Naive thymus-derived CD4-positive, alpha-beta T cell (primary cell): ENCODE results near the gene CCNG2. TPM values are rescaled to one million over a fixed set of nuclear protein-coding genes. Genes with fewer than 3 reads are reported as not detected.

ENCODE experiments used
- ATAC-seq: fragments of 150-1000 bp; cut with Tn5 transposase; 2 replicates; pipeline ENCODE4 v1.10.0; 2021; ENCODE audit warnings: mild to moderate bottlenecking, moderate library complexity
- CTCF ChIA-PET: fragments of 350-600 bp; sonication (Branson Sonifier 250); formaldehyde crosslinking; loops from one replicate; lab custom pipeline; 2021; ENCODE audit warnings: antibody characterized with exemption; lab: Charles Lee
- POLR2A ChIA-PET: fragments of 350-600 bp; sonication (Branson Sonifier 250); formaldehyde crosslinking; loops from one replicate; lab custom pipeline; 2021; ENCODE audit warnings: antibody characterized with exemption, inconsistent platforms; lab: Charles Lee
- DNase-seq, 9 donors: peaks; one replicate each; pipeline versions ENCODE4 v3.0.0 to v3.0.0-alpha.2; 2020 to 2022; ENCODE audit warnings: mixed read lengths in 1 of 9
- H3K27ac ChIP-seq: one replicate; pipeline ENCODE4 v1.7.0; 2013; ENCODE audit warnings: mild to moderate bottlenecking, low read depth, low read length, moderate library complexity
- H3K27me3 ChIP-seq, 2 donors: one replicate each; pipeline ENCODE4 v1.7.0; 2013; ENCODE audit warnings: low read length in 2 of 2, mild to moderate bottlenecking in 2 of 2, moderate library complexity in 2 of 2; ENCODE audit not compliant: control insufficient read depth in 2 of 2, insufficient read depth in 2 of 2
- H3K36me3 ChIP-seq, 3 experiments: 1 replicate in 2 of 3; 2 replicates in 1 of 3; pipeline ENCODE4 v1.7.0; 2013; ENCODE audit warnings: low read length in 3 of 3, mild to moderate bottlenecking in 3 of 3, moderate library complexity in 1 of 3; ENCODE audit not compliant: insufficient read depth in 3 of 3, control insufficient read depth in 2 of 3
- H3K4me1 ChIP-seq, 2 donors: one replicate each; pipeline ENCODE4 v1.7.0; 2013; ENCODE audit warnings: low read length in 2 of 2, mild to moderate bottlenecking in 2 of 2, moderate library complexity in 1 of 2; ENCODE audit not compliant: control insufficient read depth in 2 of 2, insufficient read depth in 2 of 2
- H3K4me3 ChIP-seq: 2 replicates; pipeline ENCODE4 v1.7.0; 2013; ENCODE audit warnings: mild to moderate bottlenecking, low read length
- H3K9me3 ChIP-seq, 3 experiments: 1 replicate in 2 of 3; 2 replicates in 1 of 3; pipeline ENCODE4 v1.7.0; 2013; ENCODE audit warnings: low read length in 3 of 3; ENCODE audit not compliant: control insufficient read depth in 2 of 3
- H3K27ac Mint-ChIP-seq, 9 donors: one replicate each; pipeline ENCODE4 v1.8.0; 2020 to 2022; ENCODE audit warnings: mixed read lengths in 9 of 9, mild to moderate bottlenecking in 8 of 9, moderate library complexity in 5 of 9, inconsistent platforms in 2 of 9
- H3K27me3 Mint-ChIP-seq, 5 donors: one replicate each; pipeline ENCODE4 v1.8.0; 2021 to 2022; ENCODE audit warnings: mixed read lengths in 5 of 5, mild to moderate bottlenecking in 1 of 5
- H3K36me3 Mint-ChIP-seq, 5 donors: one replicate each; pipeline ENCODE4 v1.8.0; 2020 to 2022; ENCODE audit warnings: mixed read lengths in 5 of 5, mild to moderate bottlenecking in 3 of 5, inconsistent platforms in 1 of 5
- H3K4me1 Mint-ChIP-seq, 7 donors: one replicate each; pipeline ENCODE4 v1.8.0; 2020 to 2022; ENCODE audit warnings: mixed read lengths in 7 of 7, mild to moderate bottlenecking in 3 of 7, inconsistent platforms in 1 of 7
- H3K4me3 Mint-ChIP-seq, 10 donors: one replicate each; pipeline ENCODE4 v1.8.0; 2020 to 2022; ENCODE audit warnings: mild to moderate bottlenecking in 10 of 10, mixed read lengths in 10 of 10, moderate library complexity in 6 of 10, inconsistent platforms in 2 of 10
- H3K9me3 Mint-ChIP-seq, 11 donors: one replicate each; pipeline ENCODE4 v1.8.0; 2020 to 2022; ENCODE audit warnings: mixed read lengths in 11 of 11, mild to moderate bottlenecking in 4 of 11, inconsistent platforms in 1 of 11, moderate library complexity in 1 of 11
- intact Hi-C, 2 donors: fragments of 100-400 bp; cut with micrococcal nuclease; formaldehyde crosslinking; loops; one replicate each; pipeline ENCODE4 v1.15.1; 2023
- polyA plus RNA-seq, 2 donors: library from polyadenylated mRNA; unstranded; fragments of 300-500 nt; fragmentation: Illumina TruSeq; gene quantifications; one replicate each; pipeline ENCODE4 v1.2.3, GENCODE V29; 2021
- total RNA-seq, 6 experiments: library from RNA in 5 of 6; stranded (reverse) in 5 of 6; gene quantifications; 1 replicate in 5 of 6; 2 replicates in 1 of 6; pipeline ENCODE4 v1.2.3 and lab custom pipeline; 2021 to 2026

CCNG2 gene
- total and polyA plus RNA-seq, 7 experiments from 2014 or later: 8.5 to 36.7 (median 24.8) TPM

DNA sequence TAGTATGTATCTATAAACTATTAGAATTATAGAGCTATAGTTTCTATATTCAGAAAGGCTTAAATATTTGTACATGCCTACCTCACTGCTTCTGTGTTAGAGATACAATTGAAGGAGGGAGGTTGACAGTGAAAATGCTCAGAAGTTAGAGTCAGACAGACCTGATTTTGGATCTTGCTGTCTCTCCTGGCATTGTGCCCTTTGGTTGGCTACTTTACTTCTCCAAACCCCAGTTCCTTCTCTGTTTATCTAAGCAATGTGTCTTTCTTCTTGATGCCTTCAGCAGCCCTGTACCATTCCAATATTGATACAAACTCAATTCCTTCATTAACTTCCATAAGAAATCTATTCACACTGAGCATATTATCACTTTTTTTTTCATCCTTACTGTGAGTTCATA, 28.7 kb downstream of the CCNG2 start:
- peak overlapping the region in 1 of 9 donors; percentile 37 for H3K27ac Mint-ChIP-seq
- Histone ChIP-seq H3K27ac (no peak overlapping the region), H3K27me3 (no peaks in the 10 kb centered on the region), H3K4me3 (no peak overlapping the region), H3K4me1 (no peaks in the 10 kb centered on the region), H3K9me3 (no peaks in the 10 kb centered on the region), H3K36me3 (no peaks in the 10 kb centered on the region)
- intact Hi-C loops: no loop called here
- H3K27me3 Mint-ChIP-seq: peaks cover 2 to 22% (median 6%) of the 10 kb centered on the region in 5 donors
- peaks cover 0 to 3% (median 0%) of the 10 kb centered on the region in 5 donors for H3K36me3 Mint-ChIP-seq
- ChIA-PET CTCF (interaction anchor here (0.5 kb wide), 1 partner anchor 695 kb away, joined by 4 read pairs; no protein-coding TSS in a partner anchor), POLR2A (interaction anchor here (1.1 kb wide), 1 partner anchor 8 kb away, joined by 3 read pairs; no protein-coding TSS in a partner anchor)
- H3K4me1 Mint-ChIP-seq: peaks cover 0 to 6% (median 0%) of the 10 kb centered on the region in 7 donors
- ATAC-seq: no peak
- no peaks in the 10 kb centered on the region for H3K9me3 Mint-ChIP-seq
- H3K4me3 Mint-ChIP-seq: no peak overlapping the region
- DNase-seq: no peak

DNA sequence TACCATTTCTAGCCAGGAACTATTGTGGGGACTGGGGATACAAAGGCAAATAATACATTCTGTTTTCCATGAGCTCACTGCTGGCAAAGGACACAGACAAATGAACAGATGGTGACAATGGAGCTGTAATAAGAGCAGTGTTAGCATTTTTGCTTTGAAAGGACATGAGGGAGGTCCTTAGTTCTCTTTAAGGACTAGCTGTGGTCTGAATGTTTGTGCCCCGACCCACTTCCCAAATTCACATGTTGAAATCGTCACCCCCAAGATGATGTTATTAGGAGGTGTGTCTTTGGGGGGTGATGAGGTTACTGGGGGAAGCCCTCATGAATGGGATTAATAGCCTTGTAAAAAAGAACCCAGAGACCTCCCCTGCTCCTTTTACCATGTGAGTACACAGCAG, 30.3 kb downstream of the CCNG2 start:
- H3K27ac ChIP-seq: no peak overlapping the region
- no peak overlapping the region for H3K4me3 Mint-ChIP-seq
- no peaks in the 10 kb centered on the region for H3K9me3 ChIP-seq
- intact Hi-C loops: no loop called here
- CTCF ChIA-PET: interaction anchor here (0.7 to 1.0 kb wide), 2 partner anchors 16 to 123 kb away, joined by 3 to 4 read pairs; no protein-coding TSS in a partner anchor
- H3K4me3 ChIP-seq: no peak overlapping the region
- H3K27ac Mint-ChIP-seq: no peak overlapping the region
- H3K27me3 ChIP-seq: no peaks in the 10 kb centered on the region
- H3K27me3 Mint-ChIP-seq: peaks cover 2 to 25% (median 6%) of the 10 kb centered on the region in 5 donors
- DNase-seq (no peak), ATAC-seq (no peak)
- peaks cover 0 to 3% (median 0%) of the 10 kb centered on the region in 5 donors for H3K36me3 Mint-ChIP-seq
- POLR2A ChIA-PET: no interaction called here
- H3K4me1 ChIP-seq: no peaks in the 10 kb centered on the region
- H3K4me1 Mint-ChIP-seq: peaks cover 0 to 8% (median 0%) of the 10 kb centered on the region in 7 donors
- no peaks in the 10 kb centered on the region for H3K9me3 Mint-ChIP-seq
- H3K36me3 ChIP-seq: no peaks in the 10 kb centered on the region

DNA sequence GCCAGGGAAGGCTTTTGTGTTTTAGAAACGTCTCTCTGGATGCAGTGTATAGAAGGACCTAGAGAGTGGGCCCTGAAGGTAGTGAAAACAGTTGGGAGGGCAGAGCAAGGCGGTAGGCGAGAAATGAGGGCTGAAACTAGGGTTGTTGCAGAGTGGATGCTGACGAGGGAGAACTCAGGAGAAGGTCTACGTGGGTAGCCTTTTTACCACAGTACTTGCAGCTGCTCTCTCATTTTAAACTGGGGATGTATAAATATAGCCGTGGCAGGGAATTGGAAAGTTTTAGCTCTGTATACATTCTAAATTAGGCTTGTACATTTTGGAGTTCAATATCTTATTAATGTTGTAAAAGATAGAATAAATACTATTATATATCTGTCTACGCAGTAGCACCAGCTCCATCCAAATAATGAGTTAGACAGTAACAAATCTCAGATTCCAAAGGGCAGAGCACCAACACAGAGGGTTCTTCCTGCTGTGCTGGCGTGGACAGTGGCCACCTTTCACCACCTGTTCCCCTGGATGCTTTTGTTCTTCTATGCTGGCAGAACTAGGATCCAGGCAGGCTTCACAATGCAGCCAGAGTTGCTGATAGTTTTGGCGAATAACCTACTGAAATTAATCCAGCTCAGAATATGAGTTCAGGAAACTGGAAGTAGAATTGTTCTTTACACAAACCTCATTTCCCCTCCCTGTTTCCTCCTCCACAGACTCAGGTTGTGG, 31.7 kb downstream of the CCNG2 start:
- no peak overlapping the region for H3K4me3 Mint-ChIP-seq

DNA sequence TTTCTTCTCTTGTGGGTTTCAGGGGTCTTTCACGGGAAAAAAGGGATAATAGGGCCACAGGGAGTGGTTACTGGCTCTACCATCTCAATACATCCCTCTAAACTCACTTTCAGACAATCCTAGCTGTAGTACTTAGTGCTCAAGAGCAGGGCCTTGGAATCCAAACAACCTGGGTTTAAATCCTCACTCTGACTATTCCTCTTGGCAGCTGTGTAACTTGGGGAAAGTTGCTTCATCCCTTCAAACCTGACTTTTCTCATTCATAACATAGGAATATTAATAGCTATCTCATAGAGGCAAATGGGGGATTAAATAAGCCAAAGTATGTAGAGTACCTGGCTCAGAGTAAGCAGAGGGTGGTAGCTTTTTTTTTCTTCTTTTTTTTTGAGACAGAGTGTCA, 32.4 kb downstream of the CCNG2 start:
- Mint-ChIP-seq H3K27me3 (peaks cover 0 to 10% (median 4%) of the 10 kb centered on the region in 5 donors), H3K36me3 (peaks cover 0 to 3% (median 0%) of the 10 kb centered on the region in 5 donors), H3K27ac (no peak overlapping the region), H3K4me3 (no peak overlapping the region), H3K9me3 (no peaks in the 10 kb centered on the region), H3K4me1 (peaks cover 5 to 16% (median 16%) of the 10 kb centered on the region in 7 donors)
- DNase-seq (no peak), ATAC-seq (no peak)
- H3K27me3 ChIP-seq: peaks cover 0 to 4% of the 10 kb centered on the region in 2 donors
- no peak overlapping the region for H3K27ac ChIP-seq
- intact Hi-C loops: no loop called here
- ChIA-PET POLR2A (interaction anchor here (1.0 kb wide), 1 partner anchor 29 kb away, joined by 3 read pairs; no protein-coding TSS in a partner anchor), CTCF (interaction anchor here (1.7 kb wide), 1 partner anchor 13 kb away, joined by 7 read pairs; no protein-coding TSS in a partner anchor)
- no peaks in the 10 kb centered on the region for H3K9me3 ChIP-seq
- peaks cover 0 to 6% of the 10 kb centered on the region in 2 donors for H3K4me1 ChIP-seq
- no peaks in the 10 kb centered on the region for H3K36me3 ChIP-seq
- no peak overlapping the region for H3K4me3 ChIP-seq

More for the DNA sequence above, 31.7 kb downstream of the CCNG2 start:
- no peak overlapping the region for H3K27ac ChIP-seq
- H3K9me3 ChIP-seq: no peaks in the 10 kb centered on the region
- no peaks in the 10 kb centered on the region for H3K36me3 ChIP-seq
- H3K36me3 Mint-ChIP-seq: peaks cover 0 to 3% (median 0%) of the 10 kb centered on the region in 5 donors
- intact Hi-C loops: no loop called here
- POLR2A ChIA-PET: interaction anchor here (1.0 kb wide), 1 partner anchor 28 kb away, joined by 3 read pairs; no protein-coding TSS in a partner anchor
- H3K27me3 ChIP-seq: no peaks in the 10 kb centered on the region
- no peaks in the 10 kb centered on the region for H3K9me3 Mint-ChIP-seq
- DNase-seq (no peak), ATAC-seq (no peak)
- H3K27ac Mint-ChIP-seq: no peak overlapping the region
- H3K4me1 ChIP-seq: no peaks in the 10 kb centered on the region
- H3K4me1 Mint-ChIP-seq: peaks cover 5 to 13% (median 8%) of the 10 kb centered on the region in 7 donors
- H3K27me3 Mint-ChIP-seq: peaks cover 0 to 16% (median 4%) of the 10 kb centered on the region in 5 donors
- H3K4me3 ChIP-seq: no peak overlapping the region
- CTCF ChIA-PET: interaction anchor here (1.7 kb wide), 1 partner anchor 14 kb away, joined by 7 read pairs; no protein-coding TSS in a partner anchor

DNA sequence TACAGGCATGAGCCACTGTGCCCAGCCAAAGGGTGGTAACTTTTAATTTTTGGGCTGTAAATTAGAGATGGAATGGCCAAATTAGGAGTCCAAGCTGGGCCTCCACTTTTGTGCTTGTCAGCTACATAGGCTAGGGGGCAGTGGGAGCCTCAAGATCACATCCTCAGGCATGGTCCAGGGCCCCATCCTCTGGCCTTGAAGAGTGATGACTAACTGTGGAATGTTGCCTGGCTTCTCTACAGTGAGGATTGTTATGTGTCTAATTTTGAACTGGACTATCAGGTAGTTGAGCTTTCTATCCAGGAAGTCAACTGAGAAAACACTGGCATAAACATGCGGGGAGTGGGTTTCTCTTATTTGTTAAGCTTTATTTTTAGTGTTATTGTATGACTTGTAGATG, 33.0 kb downstream of the CCNG2 start:
- H3K27me3 Mint-ChIP-seq: peaks cover 0 to 12% (median 4%) of the 10 kb centered on the region in 5 donors
- H3K36me3 ChIP-seq: no peaks in the 10 kb centered on the region
- H3K9me3 Mint-ChIP-seq: no peaks in the 10 kb centered on the region
- H3K27ac Mint-ChIP-seq: no peak overlapping the region
- intact Hi-C loops: loop anchor here in 1 of 2 donors (5.0 kb wide), 1 partner anchor 243 kb away; the partner anchor contains the start of gene SEPTIN11
- H3K4me3 Mint-ChIP-seq: no peak overlapping the region
- H3K36me3 Mint-ChIP-seq: peaks cover 0 to 3% (median 0%) of the 10 kb centered on the region in 5 donors
- peaks cover 0 to 6% of the 10 kb centered on the region in 2 donors for H3K4me1 ChIP-seq
- H3K9me3 ChIP-seq: no peaks in the 10 kb centered on the region
- POLR2A ChIA-PET: no interaction called here
- CTCF ChIA-PET: interaction anchor here (0.7 to 1.9 kb wide), 2 partner anchors 13 to 17 kb away, joined by 3 to 6 read pairs; no protein-coding TSS in a partner anchor
- no peak overlapping the region for H3K27ac ChIP-seq
- DNase-seq (no peak), ATAC-seq (no peak)
- H3K4me3 ChIP-seq: no peak overlapping the region
- H3K27me3 ChIP-seq: peaks cover 0 to 5% of the 10 kb centered on the region in 2 donors
- peaks cover 5 to 20% (median 18%) of the 10 kb centered on the region in 7 donors for H3K4me1 Mint-ChIP-seq

DNA sequence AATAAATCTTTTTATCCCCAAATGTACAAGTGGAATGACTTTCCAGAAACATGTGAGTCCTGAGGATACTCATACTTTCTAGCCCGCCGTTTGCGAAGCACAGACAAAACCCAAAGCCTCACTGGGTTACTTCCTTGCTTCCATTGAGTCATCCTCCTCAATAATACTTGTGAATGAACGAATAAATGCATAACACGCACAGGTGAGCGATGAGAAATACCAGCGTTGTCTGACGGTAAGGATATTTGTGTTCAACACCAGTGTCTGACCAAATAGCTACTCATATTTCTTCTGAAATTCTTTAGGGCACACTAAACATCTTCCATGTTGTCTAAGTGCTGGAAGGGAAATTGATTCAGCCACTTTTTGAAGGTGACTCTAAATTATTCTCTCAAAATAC, 36.0 kb downstream of the CCNG2 start:
- Mint-ChIP-seq H3K9me3 (no peaks in the 10 kb centered on the region), H3K4me1 (peaks cover 5 to 22% (median 18%) of the 10 kb centered on the region in 7 donors), H3K27me3 (peaks cover 0 to 10% (median 0%) of the 10 kb centered on the region in 5 donors), H3K4me3 (peak overlapping the region; percentile 78 to 93 (median 90)), H3K27ac (peak overlapping the region; percentile 88 to 97 (median 92)), H3K36me3 (peaks cover 0 to 1% (median 0%) of the 10 kb centered on the region in 5 donors)
- POLR2A ChIA-PET: interaction anchor here (0.6 to 1.8 kb wide), 5 partner anchors 10 to 116 kb away, joined by 3 to 13 read pairs (median 4); no protein-coding TSS in a partner anchor
- intact Hi-C loops: loop anchor here (1.0 to 5.0 kb wide), 4 partner anchors 37 to 980 kb away; partner anchors contain the start of genes SCARB2 (in 1 of the 2) and SEPTIN11 (in 1 of the 2)
- no peak overlapping the region for H3K27ac ChIP-seq
- peaks cover 0 to 5% of the 10 kb centered on the region in 2 donors for H3K27me3 ChIP-seq
- peaks cover 0 to 6% of the 10 kb centered on the region in 2 donors for H3K4me1 ChIP-seq
- DNase-seq: peak in 1 of 9 donors; percentile 2
- peak overlapping the region; percentile 25 for H3K4me3 ChIP-seq
- CTCF ChIA-PET: interaction anchor here (0.6 to 3.5 kb wide), 6 partner anchors 10 to 229 kb away, joined by 3 to 31 read pairs (median 6); no protein-coding TSS in a partner anchor
- no peaks in the 10 kb centered on the region for H3K9me3 ChIP-seq
- ATAC-seq: no peak
- H3K36me3 ChIP-seq: no peaks in the 10 kb centered on the region
